H1 (cell line): ENCODE results near the gene HDC. TPM values are rescaled to one million over a fixed set of nuclear protein-coding genes. Genes with fewer than 3 reads are reported as not detected.

Experiments used
- CTCF ChIA-PET: fragments of 300-600 bp; sonication (Branson Sonifier 250); formaldehyde crosslinking; loops from one replicate; lab custom pipeline; 2021; ENCODE audit not compliant: partially characterized antibody; lab: Charles Lee
- POLR2A ChIA-PET: fragments of 300-600 bp; sonication (Branson Sonifier 250); formaldehyde crosslinking; loops from one replicate; lab custom pipeline; 2021; ENCODE audit warnings: inconsistent platforms; ENCODE audit not compliant: partially characterized antibody; lab: Charles Lee
- DNase-seq, 2 experiments: peaks; one replicate each; pipeline versions ENCODE4 v3.0.0 to v3.0.0-alpha.2; 2010 to 2022; ENCODE audit warnings: low spot score in 2 of 2, low read depth in 1 of 2, mixed read lengths in 1 of 2
- FAIRE-seq: peaks from 2 replicates; lab custom pipeline; 2011; peaks lifted over from hg19 to GRCh38; lab: Jason Lieb, UNC
- H2AFZ ChIP-seq: 2 replicates; pipeline ENCODE4 v1.8.1; 2012; ENCODE audit warnings: low read length, inconsistent platforms
- H2AK5ac ChIP-seq: 2 replicates; pipeline ENCODE4 v1.6.1; 2013; ENCODE audit warnings: low read depth, low read length
- H2BK120ac ChIP-seq: replicated peaks from 2 replicates; pipeline ENCODE3; 2013; ENCODE audit warnings: low read depth, low read length, inconsistent platforms
- H2BK12ac ChIP-seq: 2 replicates; pipeline ENCODE4 v1.6.1; 2013; ENCODE audit warnings: low read depth, low read length
- H2BK15ac ChIP-seq: 2 replicates; pipeline ENCODE4 v1.6.1; 2013; ENCODE audit warnings: low read length
- H2BK20ac ChIP-seq: 2 replicates; pipeline ENCODE4 v1.6.1; 2013; ENCODE audit warnings: low read length
- H2BK5ac ChIP-seq: 2 replicates; pipeline ENCODE4 v1.6.1; 2013; ENCODE audit warnings: low read depth, low read length
- H3K14ac ChIP-seq: 2 replicates; pipeline ENCODE4 v1.6.1; 2013; ENCODE audit warnings: inconsistent platforms; ENCODE audit not compliant: insufficient read length
- H3K18ac ChIP-seq: 2 replicates; pipeline ENCODE4 v1.6.1; 2013; ENCODE audit warnings: low read length; ENCODE audit errors: extremely low read depth
- H3K23ac ChIP-seq: 2 replicates; pipeline ENCODE4 v1.6.1; 2013; ENCODE audit warnings: inconsistent platforms; ENCODE audit not compliant: insufficient read length
- H3K23me2 ChIP-seq: 2 replicates; pipeline ENCODE4 v1.6.1; 2013; ENCODE audit warnings: low read depth, low read length
- H3K27ac ChIP-seq: 2 replicates; pipeline ENCODE4 v1.6.1; 2011; ENCODE audit warnings: low read depth, low read length, inconsistent platforms
- H3K27me3 ChIP-seq, 4 experiments: replicated peaks in 1 of 4; 1 replicate in 1 of 4; 2 replicates in 3 of 4; pipeline versions ENCODE4 v1.6.1 to v1.8.1; 2011 to 2013; ENCODE audit warnings: low read length in 3 of 4, mild to moderate bottlenecking in 3 of 4, inconsistent platforms in 2 of 4, mixed read lengths in 2 of 4, moderate library complexity in 1 of 4; ENCODE audit not compliant: control insufficient read depth in 3 of 4, insufficient read depth in 3 of 4; ENCODE audit errors: extremely low read depth in 1 of 4
- H3K36me3 ChIP-seq, 4 experiments: 2 replicates each; pipeline versions ENCODE4 v1.6.1 to v1.8.1; 2011 to 2013; ENCODE audit warnings: mild to moderate bottlenecking in 4 of 4, low read length in 3 of 4, moderate library complexity in 2 of 4, control low read depth in 1 of 4, inconsistent platforms in 1 of 4; ENCODE audit not compliant: insufficient read depth in 4 of 4, control insufficient read depth in 2 of 4
- H3K4ac ChIP-seq: replicated peaks from 2 replicates; pipeline ENCODE3; 2013; ENCODE audit warnings: low read length, low read depth, mixed read lengths, inconsistent platforms; ENCODE audit not compliant: insufficient read length
- H3K4me1 ChIP-seq, 4 experiments: replicated peaks in 1 of 4; 1 replicate in 1 of 4; 2 replicates in 3 of 4; pipeline versions ENCODE4 v1.6.1 to v1.8.1; 2011 to 2013; ENCODE audit warnings: low read length in 3 of 4, inconsistent platforms in 2 of 4, mixed read lengths in 1 of 4; ENCODE audit not compliant: insufficient read depth in 4 of 4, control insufficient read depth in 3 of 4
- H3K4me2 ChIP-seq, 2 experiments: 2 replicates each; pipeline versions ENCODE4 v1.6.1 to v1.8.1; 2011 to 2013; ENCODE audit warnings: low read depth in 2 of 2, low read length in 2 of 2, control low read depth in 1 of 2, inconsistent platforms in 1 of 2, mild to moderate bottlenecking in 1 of 2; ENCODE audit not compliant: insufficient read depth in 1 of 2
- H3K4me3 ChIP-seq, 4 experiments: fragments of 200-600, 300-600 bp in 1 of 4; sonication (generic), shearing (Covaris generic), sonication (Bioruptor Twin) in 1 of 4; 2 replicates each; pipeline versions ENCODE4 v1.5.1 to v1.8.1; 2011 to 2016; ENCODE audit warnings: low read length in 4 of 4, low read depth in 3 of 4, control low read depth in 2 of 4, inconsistent platforms in 2 of 4, mild to moderate bottlenecking in 2 of 4, mixed read lengths in 1 of 4, moderate library complexity in 1 of 4; ENCODE audit not compliant: insufficient read depth in 2 of 4; ENCODE audit errors: extremely low read depth in 1 of 4
- H3K56ac ChIP-seq: replicated peaks from 2 replicates; pipeline ENCODE3; 2013; ENCODE audit warnings: low read depth, mild to moderate bottlenecking, mixed read lengths, low read length, inconsistent platforms; ENCODE audit not compliant: insufficient read length
- H3K79me1 ChIP-seq: 2 replicates; pipeline ENCODE4 v1.6.1; 2013; ENCODE audit warnings: low read depth, low read length, control low read depth
- H3K79me2 ChIP-seq, 2 experiments: 2 replicates each; pipeline versions ENCODE4 v1.6.1 to v1.8.1; 2012 to 2013; ENCODE audit warnings: low read length in 2 of 2, mild to moderate bottlenecking in 2 of 2, inconsistent platforms in 1 of 2; ENCODE audit not compliant: insufficient read depth in 2 of 2, control insufficient read depth in 1 of 2
- H3K9ac ChIP-seq, 4 experiments: replicated peaks in 1 of 4; 1 replicate in 1 of 4; 2 replicates in 3 of 4; pipeline versions ENCODE4 v1.6.1 to v1.8.1; 2011 to 2013; ENCODE audit warnings: low read depth in 3 of 4, low read length in 3 of 4, control low read depth in 2 of 4, mild to moderate bottlenecking in 2 of 4, moderate library complexity in 2 of 4, inconsistent platforms in 1 of 4; ENCODE audit errors: extremely low read depth in 1 of 4
- H3K9me3 ChIP-seq, 2 experiments: 2 replicates each; pipeline versions ENCODE4 v1.6.1 to v1.8.1; 2012 to 2013; ENCODE audit warnings: mild to moderate bottlenecking in 2 of 2, moderate library complexity in 2 of 2, control low read depth in 1 of 2, inconsistent platforms in 1 of 2, low read depth in 1 of 2, low read length in 1 of 2, mixed read lengths in 1 of 2; ENCODE audit not compliant: insufficient read depth in 2 of 2
- H4K20me1 ChIP-seq, 2 experiments: replicated peaks in 1 of 2; 2 replicates each; pipeline versions ENCODE3 to v1.8.1; 2011 to 2013; ENCODE audit warnings: inconsistent platforms in 2 of 2, low read length in 2 of 2, mild to moderate bottlenecking in 1 of 2; ENCODE audit not compliant: insufficient read depth in 2 of 2, control insufficient read depth in 1 of 2
- H4K5ac ChIP-seq: 2 replicates; pipeline ENCODE4 v1.6.1; 2013; ENCODE audit warnings: low read length, low read depth, mixed read lengths, inconsistent platforms; ENCODE audit not compliant: insufficient read length
- H4K8ac ChIP-seq: 2 replicates; pipeline ENCODE4 v1.8.0; 2013; ENCODE audit warnings: mild to moderate bottlenecking, moderate library complexity, low read length, inconsistent platforms; ENCODE audit not compliant: insufficient read depth; ENCODE audit errors: extremely low read depth
- H4K91ac ChIP-seq: replicated peaks from 2 replicates; pipeline ENCODE3; 2013; ENCODE audit warnings: low read length, mixed read lengths, inconsistent platforms; ENCODE audit not compliant: insufficient read length
- BCL11A ChIP-seq, 2 experiments: IDR thresholded peaks; one replicate each; pipeline ENCODE4 v1.6.1; 2011; ENCODE audit warnings: low read depth in 2 of 2, low read length in 2 of 2, mild to moderate bottlenecking in 2 of 2
- CEBPB ChIP-seq: IDR thresholded peaks from 2 replicates; pipeline ENCODE4 v1.6.1; 2012; ENCODE audit warnings: low read depth, low read length
- CTBP2 ChIP-seq: IDR thresholded peaks from 2 replicates; pipeline ENCODE4 v1.7.0; 2011; ENCODE audit warnings: borderline replicate concordance, mild to moderate bottlenecking, moderate library complexity, mixed read lengths, low read length; ENCODE audit not compliant: insufficient read depth, insufficient read length
- EGR1 ChIP-seq: IDR thresholded peaks from 2 replicates; pipeline ENCODE4 v1.6.1; 2011; ENCODE audit warnings: low read depth, low read length, borderline replicate concordance
- KDM4A ChIP-seq: IDR thresholded peaks from one replicate; pipeline ENCODE4 v1.7.1; 2012; ENCODE audit warnings: low read depth, mild to moderate bottlenecking, moderate library complexity, low read length, inconsistent platforms; ENCODE audit not compliant: severe bottlenecking
- SIX5 ChIP-seq: IDR thresholded peaks from 2 replicates; pipeline ENCODE4 v1.6.1; 2011; ENCODE audit warnings: mild to moderate bottlenecking, low read depth, low read length
- SP4 ChIP-seq: IDR thresholded peaks from 2 replicates; pipeline ENCODE4 v1.6.1; 2012; ENCODE audit warnings: low read length, inconsistent platforms
- TAF1 ChIP-seq: IDR thresholded peaks from 2 replicates; pipeline ENCODE4 v1.6.1; 2011; ENCODE audit warnings: mild to moderate bottlenecking, low read depth, low read length
- ZNF274 ChIP-seq: IDR thresholded peaks from 2 replicates; pipeline ENCODE4 v1.7.0; 2012; ENCODE audit warnings: low read length, borderline replicate concordance; ENCODE audit errors: extremely low read depth
- WGBS, 2 experiments: shearing (Covaris generic) in 1 of 2; methylation state at CpG; one replicate each; pipeline versions ENCODE4 v1.1.6 to v1.1.7; 2013 to 2015; ENCODE audit warnings: low lambda C conversion rate in 2 of 2, mixed read lengths in 2 of 2, inconsistent platforms in 1 of 2, low coverage in 1 of 2, missing lambda C conversion rate in 1 of 2; ENCODE audit not compliant: insufficient replicate concordance in 2 of 2, insufficient coverage in 1 of 2, insufficient read length in 1 of 2; ENCODE audit errors: extremely low coverage in 1 of 2, missing lambda C conversion rate in 1 of 2; 5-methylcytosine and 5-hydroxymethylcytosine counted together
- polyA plus RNA-seq, 7 experiments: library from polyadenylated mRNA; depleted of rRNA in 3 of 7; stranded (reverse) in 5 of 7; unstranded in 2 of 7; fragments of >200 nt in 5 of 7; fragments of 200-250 nt in 2 of 7; gene quantifications; 1 replicate in 5 of 7; 2 replicates in 1 of 7; 4 replicates in 1 of 7; pipeline versions ENCODE4 v1.2.1 to v1.2.3, GENCODE V29; 2011 to 2013; ENCODE audit warnings: missing spikeins in 2 of 7, mixed read lengths in 2 of 7
- total RNA-seq: library from RNA; stranded (reverse); fragmentation: NEBNext Ultra II Directional; extraction: Animal tissue kit (Norgen Biotek cat#: 25700); gene quantifications from 2 replicates; pipeline ENCODE4 v1.2.1, GENCODE V29; 2021
- TF ChIP-seq, protein P1 (sequence below), 3 experiments: IDR thresholded peaks; 1 replicate in 2 of 3; 2 replicates in 1 of 3; pipeline versions ENCODE4 v1.5.1 to v1.6.1; 2011; ENCODE audit warnings: low read length in 3 of 3, mild to moderate bottlenecking in 3 of 3, inconsistent platforms in 2 of 3, low read depth in 1 of 3, moderate library complexity in 1 of 3; ENCODE audit not compliant: insufficient read depth in 1 of 3; ENCODE audit errors: control extremely low read depth in 1 of 3

HDC gene
- total and polyA plus RNA-seq, 2 of the 8 experiments (the other 6 are each of a cell fraction or from before 2014, with no cell fraction given) = 0.20 to 0.22 TPM

DNA sequence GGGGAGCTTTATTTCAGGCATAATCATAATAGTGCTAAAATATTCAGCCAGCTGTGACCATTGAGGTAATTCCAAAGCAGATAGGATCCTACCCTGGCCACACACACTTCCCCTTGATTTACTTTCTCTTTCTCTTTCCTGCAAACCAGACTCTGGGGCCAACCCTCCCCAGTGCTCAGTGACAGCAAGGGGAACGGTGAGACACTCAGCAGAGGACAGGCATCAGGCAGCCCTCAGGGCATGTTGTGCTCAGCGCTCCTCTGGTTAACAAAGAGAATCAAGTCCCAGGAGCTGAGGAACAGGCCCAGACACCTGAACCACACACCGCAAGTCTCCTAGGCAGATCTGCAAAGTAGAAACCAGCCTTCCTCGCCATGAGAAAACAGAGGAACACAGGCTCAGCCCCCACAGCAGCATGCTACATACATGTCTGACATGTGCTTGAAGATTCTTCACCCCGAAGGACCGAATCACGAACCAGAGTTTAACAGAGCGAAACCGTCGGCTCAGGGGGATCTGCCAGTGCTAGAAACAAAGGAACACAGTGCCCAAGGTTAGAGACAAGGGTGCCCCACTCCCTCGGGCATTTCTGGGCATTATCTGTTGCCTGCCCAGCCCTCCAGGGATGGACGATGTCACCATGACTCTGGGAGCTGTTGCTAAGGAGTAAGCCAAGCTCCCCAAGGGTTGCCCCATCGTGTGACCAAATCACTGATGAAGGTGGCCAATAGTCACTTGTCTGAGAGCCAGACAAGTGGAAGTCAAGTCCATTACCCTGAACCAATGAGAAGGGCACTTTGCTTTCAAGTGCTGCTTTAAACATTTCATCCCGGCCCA lies 17.5 kb downstream of the HDC start:
- H3K4me2 ChIP-seq = no peak overlapping the region
- DNase-seq = no peak
- no peaks in the 10 kb centered on the region for H3K79me1 ChIP-seq
- no peak overlapping the region for H3K56ac ChIP-seq
- POLR2A ChIA-PET = no interaction called here
- CTCF ChIA-PET = interaction anchor here (0.6 to 4.8 kb wide), 5 partner anchors 9 to 95 kb away, joined by 3 to 37 read pairs (median 3); no protein-coding TSS in a partner anchor
- no peak overlapping the region for H3K4ac ChIP-seq
- H2AK5ac ChIP-seq = no peak overlapping the region
- no peak overlapping the region for H2BK120ac ChIP-seq
- H3K23ac ChIP-seq = no peak overlapping the region
- no peak for FAIRE-seq
- H4K8ac ChIP-seq = no peak overlapping the region
- H4K91ac ChIP-seq = no peak overlapping the region
- no peaks in the 10 kb centered on the region for H3K36me3 ChIP-seq
- H2AFZ ChIP-seq = 0 out of 2 replicates have a peak overlapping the region, but pooled peaks have one; percentile 34
- 88% methylated on average over 12 of the region's 14 CpGs; no CpG with 5 or more reads in 1 of the 2 experiments for WGBS, 2 experiments
- no peaks in the 10 kb centered on the region for H4K20me1 ChIP-seq
- H3K79me2 ChIP-seq = no peaks in the 10 kb centered on the region
- H3K23me2 ChIP-seq = no peaks in the 10 kb centered on the region
- no peak overlapping the region for H2BK15ac ChIP-seq
- no peak overlapping the region for H2BK12ac ChIP-seq
- H3K14ac ChIP-seq = no peak overlapping the region
- no peak overlapping the region for H2BK20ac ChIP-seq
- no peak overlapping the region for H2BK5ac ChIP-seq
- H4K5ac ChIP-seq = no peak overlapping the region
- H3K9me3 ChIP-seq = no peaks in the 10 kb centered on the region
- no peak overlapping the region for H3K27ac ChIP-seq
- H3K27me3 ChIP-seq = no peaks in the 10 kb centered on the region
- H3K4me1 ChIP-seq = no peaks in the 10 kb centered on the region
- H3K9ac ChIP-seq = no peak overlapping the region
- H3K18ac ChIP-seq = no peak overlapping the region
- H3K4me3 ChIP-seq = no peak overlapping the region
- TF ChIP-seq EGR1 = no peak
- TF ChIP-seq KDM4A = no peak
- TF ChIP-seq CTBP2 = no peak
- TF ChIP-seq, protein P1, sequence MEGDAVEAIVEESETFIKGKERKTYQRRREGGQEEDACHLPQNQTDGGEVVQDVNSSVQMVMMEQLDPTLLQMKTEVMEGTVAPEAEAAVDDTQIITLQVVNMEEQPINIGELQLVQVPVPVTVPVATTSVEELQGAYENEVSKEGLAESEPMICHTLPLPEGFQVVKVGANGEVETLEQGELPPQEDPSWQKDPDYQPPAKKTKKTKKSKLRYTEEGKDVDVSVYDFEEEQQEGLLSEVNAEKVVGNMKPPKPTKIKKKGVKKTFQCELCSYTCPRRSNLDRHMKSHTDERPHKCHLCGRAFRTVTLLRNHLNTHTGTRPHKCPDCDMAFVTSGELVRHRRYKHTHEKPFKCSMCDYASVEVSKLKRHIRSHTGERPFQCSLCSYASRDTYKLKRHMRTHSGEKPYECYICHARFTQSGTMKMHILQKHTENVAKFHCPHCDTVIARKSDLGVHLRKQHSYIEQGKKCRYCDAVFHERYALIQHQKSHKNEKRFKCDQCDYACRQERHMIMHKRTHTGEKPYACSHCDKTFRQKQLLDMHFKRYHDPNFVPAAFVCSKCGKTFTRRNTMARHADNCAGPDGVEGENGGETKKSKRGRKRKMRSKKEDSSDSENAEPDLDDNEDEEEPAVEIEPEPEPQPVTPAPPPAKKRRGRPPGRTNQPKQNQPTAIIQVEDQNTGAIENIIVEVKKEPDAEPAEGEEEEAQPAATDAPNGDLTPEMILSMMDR (IDR thresholded peaks at IDR 0.05; ENCODE audit: control extremely low read depth in 1 of 3, insufficient read depth in 1 of 3, low read depth in 1 of 3, low read length in 3 of 3) = no peak
- TF ChIP-seq CEBPB = no peak
- TF ChIP-seq SIX5 = no peak
- TF ChIP-seq TAF1 = no peak
- no peak for TF ChIP-seq ZNF274
- no peak for TF ChIP-seq SP4
- TF ChIP-seq BCL11A (IDR thresholded peaks at IDR 0.05; ENCODE audit: low read depth in 2 of 2, low read length in 2 of 2) = no peak
